Measurements from ENCODE around the gene KCNC4. TPM values are rescaled to one million over a fixed set of nuclear protein-coding genes. Genes with fewer than 3 reads are reported as not detected.

Gene KCNC4
- total and polyA plus RNA-seq, 2 of the 4 experiments (the other 2 are of a cell fraction): 0.18 to 2.3 TPM

DNA sequence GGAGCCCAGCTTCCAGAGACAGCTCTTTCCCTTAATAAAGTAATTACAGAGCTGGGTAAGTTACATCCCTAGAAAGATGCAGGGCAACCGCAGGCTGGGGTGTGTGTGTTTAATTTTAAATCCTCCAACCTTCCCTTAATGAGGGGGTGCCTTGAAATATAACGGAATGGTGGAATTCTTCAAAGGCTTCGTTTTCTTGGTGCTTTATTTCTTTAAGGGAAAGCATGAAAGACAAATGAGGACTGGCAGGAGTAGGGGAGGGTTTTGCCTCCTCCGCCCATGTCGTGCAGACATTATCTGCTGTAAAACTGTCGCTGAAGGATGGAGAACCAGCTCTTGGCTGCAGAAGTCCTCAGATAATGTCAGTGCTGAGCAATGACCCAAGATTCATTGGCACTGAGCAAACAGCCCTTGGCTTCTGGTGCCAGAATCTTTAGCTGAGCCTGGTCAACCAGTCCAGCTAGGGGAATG is 44.3 kb upstream of the KCNC4 start:
- 20% methylated on average over 2 of the region's 6 CpGs; no CpG with 5 or more reads in 1 of the 2 experiments for WGBS, 2 experiments (ENCODE audit: extremely low coverage in 2 of 2, insufficient read length in 1 of 2)
- H3K9me1 ChIP-seq (ENCODE audit: insufficient read depth, low read length): no peaks in the 10 kb centered on the region
- H3K9ac ChIP-seq (ENCODE audit: low read depth, low read length): no peak overlapping the region
- no peak overlapping the region for H2AFZ ChIP-seq (replicated peaks; ENCODE audit: low read length, poor library complexity)
- H2AK5ac ChIP-seq (ENCODE audit: low read depth, low read length): no peak overlapping the region
- no peak overlapping the region for H2AK9ac ChIP-seq (replicated peaks; ENCODE audit: low read depth, low read length, poor library complexity)
- no peak overlapping the region for H4K5ac ChIP-seq (ENCODE audit: low read depth, low read length)
- H3K4me3 ChIP-seq (ENCODE audit: insufficient read depth, low read depth, low read length): no peak overlapping the region
- in situ Hi-C loops (cut with MboI; ENCODE audit: low sequenced_read_pairs): no loop called here
- no TSS peak for BruUV-seq (replicated peaks)
- TF ChIP-seq SMC3 (IDR thresholded peaks at IDR 0.05; ENCODE audit: low read depth, low read length) (no peak), RCOR1 (IDR thresholded peaks at IDR 0.05; ENCODE audit: insufficient replicate concordance, low read length) (no peak), ELK1 (IDR thresholded peaks at IDR 0.05; ENCODE audit: borderline replicate concordance, low read depth, low read length) (no peak), BHLHE40 (IDR thresholded peaks at IDR 0.05; ENCODE audit: low read depth, low read length) (no peak), CEBPB (IDR thresholded peaks at IDR 0.05; ENCODE audit: low read depth, low read length) (no peak)
- TF ChIP-seq, protein P1, sequence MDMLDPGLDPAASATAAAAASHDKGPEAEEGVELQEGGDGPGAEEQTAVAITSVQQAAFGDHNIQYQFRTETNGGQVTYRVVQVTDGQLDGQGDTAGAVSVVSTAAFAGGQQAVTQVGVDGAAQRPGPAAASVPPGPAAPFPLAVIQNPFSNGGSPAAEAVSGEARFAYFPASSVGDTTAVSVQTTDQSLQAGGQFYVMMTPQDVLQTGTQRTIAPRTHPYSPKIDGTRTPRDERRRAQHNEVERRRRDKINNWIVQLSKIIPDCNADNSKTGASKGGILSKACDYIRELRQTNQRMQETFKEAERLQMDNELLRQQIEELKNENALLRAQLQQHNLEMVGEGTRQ (IDR thresholded peaks at IDR 0.05; ENCODE audit: low read depth, low read length): no peak
- H3K4ac ChIP-seq (ENCODE audit: low read depth, low read length): no peak overlapping the region
- DNase-seq: no peak
- peaks cover 21% of the 10 kb centered on the region for H3K27me3 ChIP-seq (ENCODE audit: control insufficient read depth, insufficient read depth, low read length)
- no peak overlapping the region for H2BK15ac ChIP-seq (ENCODE audit: low read depth, low read length)
- no peaks in the 10 kb centered on the region for H3K9me3 ChIP-seq (ENCODE audit: control insufficient read depth, insufficient read depth, low read length)
- no peaks in the 10 kb centered on the region for H4K20me1 ChIP-seq (ENCODE audit: insufficient read depth, low read length)
- H4K8ac ChIP-seq (ENCODE audit: low read depth in 2 of 2, low read length in 2 of 2): no peak overlapping the region
- H3K23ac ChIP-seq (ENCODE audit: low read depth, low read length): no peak overlapping the region
- H3K79me1 ChIP-seq (ENCODE audit: low read depth in 1 of 2, low read length in 2 of 2): no peaks in the 10 kb centered on the region
- H4K91ac ChIP-seq (ENCODE audit: insufficient read depth, low read depth, low read length): no peak overlapping the region
- H2BK20ac ChIP-seq (ENCODE audit: low read depth, low read length): no peak overlapping the region
- no peak overlapping the region for H3K18ac ChIP-seq (ENCODE audit: low read depth, low read length)
- no peak for ATAC-seq (ENCODE audit: low read depth)
- H2BK5ac ChIP-seq (ENCODE audit: low read depth, low read length, poor library complexity, severe bottlenecking): no peak overlapping the region
- ChIA-PET POLR2A (ENCODE audit: unreplicated experiment) (no interaction called here), CTCF (no interaction called here)
- H3K4me1 ChIP-seq (ENCODE audit: control insufficient read depth, insufficient read depth, low read length): no peaks in the 10 kb centered on the region
- no peak overlapping the region for H3K14ac ChIP-seq (replicated peaks; ENCODE audit: low read depth, low read length)
- H3K56ac ChIP-seq (ENCODE audit: extremely low read depth, insufficient read depth, low read length): no peak overlapping the region
- dilution Hi-C loops (cut with HindIII; ENCODE audit: low sequenced_read_pairs, unreplicated experiment): no loop called here
- H3K36me3 ChIP-seq (ENCODE audit: control insufficient read depth, insufficient read depth, low read length): no peaks in the 10 kb centered on the region
- no peak overlapping the region for H3K4me2 ChIP-seq (ENCODE audit: low read depth, low read length)
- intact Hi-C loops (cut with micrococcal nuclease): no loop called here
- H3K27ac ChIP-seq (ENCODE audit: insufficient read depth, low read length): no peak overlapping the region
- no peak overlapping the region for H2BK120ac ChIP-seq (ENCODE audit: low read depth, low read length)
